GM18858 (cell line): Measurements from ENCODE around the gene CDC73.
A peak's percentile ranks its signal among the peaks of the same experiment; 100 is the strongest.
"Not testable (repeated sequence)": the region's sequence is repeated elsewhere in the genome, so short reads cannot be mapped to it uniquely, and the experiment has no call there.

Experiments used
- ATAC-seq: cut with Tn5 transposase; IDR thresholded peaks from one replicate; pipeline ENCODE4 v1.9.1; 2021; ENCODE audit not compliant: unreplicated experiment

Gene CDC73

GRCh38 chr1:193281894-193282293 lies 160.1 kb downstream of the CDC73 start:
- no peak for ATAC-seq

- ATAC-seq, result no peak
Observed at GRCh38 chr1:193283016-193283415, 161.2 kb downstream of the CDC73 start.

GRCh38 chr1:193284219-193284618 lies 162.4 kb downstream of the CDC73 start:
- no peak for ATAC-seq

GRCh38 chr1:193285641-193286040 lies 163.8 kb downstream of the CDC73 start:
- no peak for ATAC-seq

GRCh38 chr1:193288548-193289080 lies 166.8 kb downstream of the CDC73 start:
- ATAC-seq, result not testable (repeated sequence)

GRCh38 chr1:193293726-193294125 lies 171.9 kb downstream of the CDC73 start:
- ATAC-seq, result no peak

- peak; percentile 61 for ATAC-seq
Observed at GRCh38 chr1:193299038-193299437, 177.2 kb downstream of the CDC73 start.

- no peak for ATAC-seq
Observed at GRCh38 chr1:193301746-193302145, 179.9 kb downstream of the CDC73 start.

- no peak for ATAC-seq
Observed at GRCh38 chr1:193303849-193304248, 182.0 kb downstream of the CDC73 start.
